AG04450 (cell line): Measurements from ENCODE around the gene ATPAF2. TPM values are rescaled to one million over a fixed set of nuclear protein-coding genes. Genes with fewer than 3 reads are reported as not detected.

Source experiments
- CTCF ChIA-PET: fragments of 300-600, 350-600 bp; formaldehyde crosslinking; extraction: SDS; loops from one replicate; lab custom pipeline; 2022; ENCODE audit warnings: antibody characterized with exemption, inconsistent platforms; lab: Charles Lee
- POLR2A ChIA-PET: fragments of 350-600 bp; formaldehyde crosslinking; extraction: SDS; loops from one replicate; lab custom pipeline; 2021; ENCODE audit warnings: antibody characterized with exemption, inconsistent platforms; lab: Yijun Ruan, JAX
- DNase-seq: peaks from one replicate; pipeline ENCODE4 v3.0.0-alpha.2; 2011; ENCODE audit warnings: low read depth, low spot score
- H3K27ac ChIP-seq: one replicate; pipeline ENCODE4 v1.5.1; 2012; ENCODE audit warnings: low read depth, low read length, control low read depth
- H3K27me3 ChIP-seq: one replicate; pipeline ENCODE4 v1.6.0; 2012; ENCODE audit warnings: low read length; ENCODE audit not compliant: control insufficient read depth, insufficient read depth
- H3K4me3 ChIP-seq: 2 replicates; pipeline ENCODE4 v1.5.1; 2011; ENCODE audit warnings: mild to moderate bottlenecking, low read depth, low read length, control low read depth
- H3K9me3 ChIP-seq: 2 replicates; pipeline ENCODE4 v1.5.1; 2012; ENCODE audit warnings: low read length; ENCODE audit not compliant: control insufficient read depth, insufficient read depth
- CTCF ChIP-seq: IDR thresholded peaks from 2 replicates; pipeline ENCODE4 v1.5.1; 2011; ENCODE audit warnings: low read depth, low read length, control low read depth, inconsistent platforms
- polyA plus RNA-seq: library from polyadenylated mRNA; depleted of rRNA; stranded (reverse); fragments of >200 nt; gene quantifications from 2 replicates; pipeline ENCODE4 v1.2.3, GENCODE V29; 2011

ATPAF2 gene
- polyA plus RNA-seq, 1 experiment = 16.6 TPM

- no peaks in the 10 kb centered on the region for H3K27me3 ChIP-seq
- H3K27ac ChIP-seq = no peak overlapping the region
- POLR2A ChIA-PET = no interaction called here
- no peaks in the 10 kb centered on the region; the same call in 1 of the 2 replicates for H3K9me3 ChIP-seq
- no peak for DNase-seq
- H3K4me3 ChIP-seq = no peak overlapping the region
- TF ChIP-seq CTCF = no peak
- CTCF ChIA-PET = no interaction called here
These were observed 2.8 kb upstream of the ATPAF2 start for GRCh38 chr17:18041776-18042175.

- TF ChIP-seq CTCF = no peak
- H3K9me3 ChIP-seq = no peaks in the 10 kb centered on the region; the same call in 1 of the 2 replicates
- H3K4me3 ChIP-seq = peak overlapping the region; percentile 83
- CTCF ChIA-PET = no interaction called here
- no peaks in the 10 kb centered on the region for H3K27me3 ChIP-seq
- no peak overlapping the region for H3K27ac ChIP-seq
- POLR2A ChIA-PET = interaction anchor here (0.5 kb wide), 1 partner anchor 544 kb away, joined by 4 read pairs; the partner anchor contains the start of gene RASD1
- DNase-seq = no peak
These were observed 1.4 kb upstream of the ATPAF2 start for GRCh38 chr17:18040261-18040858.

GRCh38 chr17:18039535-18040260 lies 730 bp upstream of the ATPAF2 start:
- no peaks in the 10 kb centered on the region; the same call in 1 of the 2 replicates for H3K9me3 ChIP-seq
- ChIA-PET POLR2A (no interaction called here), CTCF (no interaction called here)
- H3K27ac ChIP-seq = no peak overlapping the region
- TF ChIP-seq CTCF = no peak
- peak overlapping the region; percentile 83 for H3K4me3 ChIP-seq
- no peak for DNase-seq
- H3K27me3 ChIP-seq = no peaks in the 10 kb centered on the region

- Histone ChIP-seq H3K9me3 (no peaks in the 10 kb centered on the region; the same call in 1 of the 2 replicates), H3K27ac (no peak overlapping the region), H3K27me3 (no peaks in the 10 kb centered on the region), H3K4me3 (peak overlapping the region; percentile 93)
- TF ChIP-seq CTCF = no peak
- no peak for DNase-seq
- CTCF ChIA-PET = interaction anchor here (0.7 to 1.7 kb wide), 2 partner anchors 119 to 147 kb away, joined by 3 to 4 read pairs; no protein-coding TSS in a partner anchor
- POLR2A ChIA-PET = no interaction called here
These were observed 668 bp downstream of the ATPAF2 start for GRCh38 chr17:18038149-18038850.
